ENCODE results near the gene NOTUM.
"Not testable (repeated sequence)": the region's sequence is repeated elsewhere in the genome, so short reads cannot be mapped to it uniquely, and the experiment has no call there.

Gene NOTUM

DNA sequence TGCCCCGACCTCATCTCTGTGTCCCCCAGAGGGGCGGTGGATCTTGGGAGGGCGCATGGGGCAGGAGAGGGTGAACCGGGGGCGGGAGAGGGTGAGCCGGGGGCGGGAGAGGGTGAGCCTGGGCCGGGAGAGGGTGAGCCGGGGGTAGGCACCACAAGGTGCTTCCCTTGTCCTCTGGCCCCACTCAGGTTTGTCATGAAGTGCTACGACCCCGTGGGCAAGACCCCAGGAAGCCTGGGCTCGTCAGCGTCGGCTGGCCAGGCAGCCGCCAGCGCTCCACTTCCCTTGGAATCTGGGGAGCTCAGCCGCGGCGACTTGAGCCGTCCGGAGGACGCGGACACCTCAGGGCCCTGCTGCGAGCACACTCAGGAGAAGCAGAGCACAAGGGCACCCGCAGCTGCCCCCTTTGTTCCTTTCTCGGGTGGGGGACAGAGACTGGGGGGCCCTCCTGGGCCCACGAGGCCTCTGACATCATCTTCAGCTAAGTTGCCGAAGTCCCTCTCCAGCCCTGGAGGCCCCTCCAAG lies 35.3 kb upstream of the NOTUM start:
- DNase-seq (ENCODE audit: low spot score): no peak

DNA sequence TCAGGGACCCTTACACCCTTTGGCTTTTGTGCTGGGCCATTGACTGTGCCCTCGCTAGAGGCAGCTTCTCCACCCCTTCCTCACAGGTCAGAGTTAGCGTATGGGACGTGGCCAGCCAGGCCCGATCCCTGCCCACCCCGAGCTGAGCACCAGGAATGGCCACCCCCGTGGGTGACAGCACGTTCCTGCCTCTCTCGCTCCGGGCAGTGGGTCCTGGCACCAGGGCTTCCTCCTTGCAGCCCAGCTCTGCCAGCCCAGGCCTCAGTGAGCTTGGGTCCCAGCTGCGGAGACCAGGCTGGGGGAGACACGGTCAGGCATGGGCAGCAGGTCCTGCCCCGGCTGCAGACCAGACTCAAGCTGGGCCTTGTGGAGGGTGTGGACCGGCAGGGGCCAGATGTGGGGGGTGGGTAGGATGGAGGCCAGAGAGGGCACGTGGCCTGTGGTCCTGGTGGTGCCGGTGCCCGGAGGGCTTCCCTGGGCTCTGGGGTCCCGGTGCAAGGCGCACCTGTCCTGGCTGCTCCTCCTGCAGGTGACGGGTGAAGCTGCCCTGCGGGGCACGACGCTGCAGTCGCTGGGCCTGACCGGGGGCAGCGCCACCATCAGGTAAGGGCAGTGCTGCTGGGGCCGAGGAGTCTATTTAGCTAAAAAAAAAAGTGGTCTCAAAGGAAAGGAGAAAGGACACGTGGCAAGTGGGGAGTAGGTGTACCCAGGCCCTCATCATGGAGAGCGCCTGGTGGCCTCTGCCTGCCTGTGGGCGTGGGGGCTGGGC lies 34.7 kb upstream of the NOTUM start:
- DNase-seq (ENCODE audit: low spot score): no peak

DNA sequence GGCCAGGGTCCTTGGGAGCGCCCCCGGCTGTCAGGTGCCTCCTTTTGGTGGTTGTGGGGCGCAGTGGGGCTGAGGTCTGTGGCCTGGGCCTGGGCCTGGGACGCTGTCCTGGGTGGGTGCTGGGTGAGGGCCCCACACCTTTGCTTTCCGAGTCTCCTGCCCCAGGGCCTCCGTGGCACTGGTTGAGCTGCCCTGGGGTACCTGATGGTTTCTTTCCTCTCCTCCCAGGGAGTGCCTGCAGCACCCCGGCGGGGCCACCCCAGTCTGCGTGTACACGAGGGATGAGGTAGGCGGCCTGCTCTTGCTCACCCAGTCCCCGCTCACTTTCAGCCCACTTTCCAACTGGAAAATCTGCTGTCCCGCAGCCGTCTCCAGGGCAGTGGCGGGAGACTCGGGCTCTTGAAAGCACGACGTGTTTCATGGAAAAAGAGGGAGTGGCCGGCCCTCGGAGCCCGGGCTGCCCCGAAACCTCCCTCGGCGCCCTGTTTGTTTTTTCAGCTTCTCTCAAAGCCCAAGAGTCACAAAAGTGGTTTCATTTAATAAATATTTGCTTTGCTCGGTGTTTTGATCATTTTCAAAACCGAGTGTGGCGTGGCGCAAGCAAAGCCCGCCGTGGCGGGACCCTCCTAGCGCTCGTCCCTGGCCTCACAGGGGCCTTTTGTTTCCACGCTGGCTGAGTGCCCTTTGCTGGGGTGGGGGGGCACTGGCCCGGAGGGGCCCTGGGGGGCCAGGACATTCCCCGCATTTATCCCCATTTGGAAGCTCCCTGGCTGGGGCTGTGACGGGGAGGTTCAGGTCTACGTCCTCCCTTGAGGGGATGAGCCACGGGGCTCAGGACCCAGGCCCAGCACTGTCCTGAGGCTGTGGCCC lies 33.8 kb upstream of the NOTUM start:
- no peak for DNase-seq (ENCODE audit: low spot score)

DNA sequence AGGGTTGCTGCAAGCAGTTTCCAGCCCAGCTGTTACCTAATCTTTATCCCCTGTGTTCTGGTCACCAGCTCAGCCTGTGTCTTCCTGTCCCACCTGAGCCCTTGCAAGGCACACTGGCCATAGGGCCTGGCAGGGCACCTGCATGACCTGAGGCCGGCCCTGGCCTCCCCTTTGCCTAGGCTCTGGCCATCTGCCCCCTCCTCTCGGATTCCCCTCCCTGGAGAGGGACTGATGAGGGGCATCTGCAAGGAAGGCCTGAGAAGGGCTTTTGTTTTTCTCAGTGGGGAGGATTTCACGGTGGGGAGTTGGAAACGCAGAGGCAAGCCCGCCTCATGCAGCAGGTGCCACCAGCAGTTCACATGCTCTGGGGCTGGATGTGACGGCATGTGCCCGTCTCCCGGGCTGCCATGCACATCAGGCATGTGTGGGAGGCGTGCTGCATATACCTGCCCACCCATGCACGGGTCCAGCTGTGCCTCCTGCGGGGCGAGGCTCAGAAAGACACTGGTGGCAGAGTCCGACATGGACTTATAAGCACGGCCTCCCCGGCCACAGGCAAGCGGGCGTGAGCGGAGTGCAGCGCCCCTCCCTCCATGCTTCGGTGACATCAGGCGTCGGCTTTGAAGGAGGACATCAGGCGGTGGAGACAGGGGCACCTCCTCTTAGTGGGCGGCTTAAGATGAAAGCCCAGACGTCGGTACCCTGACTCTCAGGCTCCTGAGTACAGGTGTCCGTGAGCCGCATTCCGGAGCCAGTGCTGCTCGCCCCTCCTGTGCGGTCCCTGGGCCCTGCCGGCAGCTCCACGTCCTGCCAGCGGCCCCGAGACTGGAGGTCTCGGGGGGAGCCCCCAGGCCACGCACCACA lies 33.0 kb upstream of the NOTUM start:
- DNase-seq (ENCODE audit: low spot score): no peak

DNA sequence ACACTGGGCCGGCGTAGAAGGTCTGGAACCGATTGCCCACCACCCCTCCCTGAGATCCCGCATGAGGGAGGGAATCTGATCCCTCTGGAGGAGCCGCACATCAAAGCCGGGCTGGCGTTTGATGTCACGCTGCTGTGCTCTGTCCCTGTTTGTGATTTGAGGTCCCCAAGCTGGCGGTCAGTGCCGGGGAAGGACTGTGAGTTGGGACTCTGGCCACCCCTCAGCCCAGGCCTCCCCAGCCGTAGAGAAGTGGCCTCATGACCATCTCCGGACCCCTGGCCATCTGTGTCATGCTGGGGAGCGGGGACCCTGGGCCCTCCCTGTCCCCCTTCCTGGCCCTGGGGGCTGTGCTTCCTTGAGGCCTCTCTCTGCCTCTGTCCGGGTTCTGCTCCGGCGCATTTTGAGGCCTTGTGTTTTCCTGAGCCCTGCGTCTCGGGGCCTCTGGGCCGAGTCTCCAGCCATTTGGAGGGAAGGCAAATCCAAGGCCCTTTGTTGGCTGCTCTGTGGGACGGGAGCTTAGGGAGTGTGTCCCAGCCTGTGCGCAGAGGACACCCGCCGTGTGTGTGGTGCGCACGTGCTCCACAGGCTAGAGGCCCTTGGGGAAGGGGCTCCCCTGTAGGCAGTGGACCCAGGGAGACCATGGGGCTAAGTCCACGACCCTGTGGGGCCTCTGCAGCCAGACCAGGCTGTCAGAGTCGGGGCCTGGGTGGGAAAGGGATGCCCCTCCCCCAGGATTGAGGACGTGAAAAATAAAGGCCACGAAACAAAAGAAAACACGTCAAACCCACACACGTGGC lies 31.5 kb upstream of the NOTUM start:
- DNase-seq (ENCODE audit: low spot score): no peak

DNA sequence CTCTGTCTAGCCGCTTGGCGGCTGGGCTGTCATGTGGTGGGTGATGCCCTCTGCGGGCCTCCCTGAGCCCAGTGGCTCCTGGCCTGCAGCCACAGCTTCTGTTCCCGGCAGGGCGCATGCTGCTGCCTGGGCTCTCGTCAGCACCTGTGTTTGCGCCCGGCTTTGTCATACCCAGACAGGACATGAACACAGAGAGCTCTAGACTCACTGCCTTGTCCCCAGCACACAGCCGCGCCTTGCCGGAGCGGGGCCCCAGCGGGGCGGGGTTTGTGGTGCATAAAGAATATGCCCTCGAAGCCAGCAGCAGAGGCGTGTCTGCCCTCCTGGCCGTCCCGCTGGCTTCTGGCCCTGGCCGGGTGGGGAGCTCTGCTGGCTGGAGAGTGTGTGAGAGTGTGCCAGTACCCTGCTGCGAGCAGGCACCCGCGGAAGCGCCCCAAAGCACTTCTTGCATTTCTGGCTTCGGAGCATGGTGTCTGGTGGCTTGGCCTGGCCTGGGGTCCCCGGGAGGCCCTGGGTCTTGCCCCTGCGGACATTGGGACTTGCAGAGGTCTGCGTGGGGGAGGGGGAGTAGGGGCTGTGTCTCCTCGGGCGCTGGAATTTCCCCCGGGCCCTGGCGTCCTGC lies 30.8 kb upstream of the NOTUM start:
- no peak for DNase-seq (ENCODE audit: low spot score)

DNA sequence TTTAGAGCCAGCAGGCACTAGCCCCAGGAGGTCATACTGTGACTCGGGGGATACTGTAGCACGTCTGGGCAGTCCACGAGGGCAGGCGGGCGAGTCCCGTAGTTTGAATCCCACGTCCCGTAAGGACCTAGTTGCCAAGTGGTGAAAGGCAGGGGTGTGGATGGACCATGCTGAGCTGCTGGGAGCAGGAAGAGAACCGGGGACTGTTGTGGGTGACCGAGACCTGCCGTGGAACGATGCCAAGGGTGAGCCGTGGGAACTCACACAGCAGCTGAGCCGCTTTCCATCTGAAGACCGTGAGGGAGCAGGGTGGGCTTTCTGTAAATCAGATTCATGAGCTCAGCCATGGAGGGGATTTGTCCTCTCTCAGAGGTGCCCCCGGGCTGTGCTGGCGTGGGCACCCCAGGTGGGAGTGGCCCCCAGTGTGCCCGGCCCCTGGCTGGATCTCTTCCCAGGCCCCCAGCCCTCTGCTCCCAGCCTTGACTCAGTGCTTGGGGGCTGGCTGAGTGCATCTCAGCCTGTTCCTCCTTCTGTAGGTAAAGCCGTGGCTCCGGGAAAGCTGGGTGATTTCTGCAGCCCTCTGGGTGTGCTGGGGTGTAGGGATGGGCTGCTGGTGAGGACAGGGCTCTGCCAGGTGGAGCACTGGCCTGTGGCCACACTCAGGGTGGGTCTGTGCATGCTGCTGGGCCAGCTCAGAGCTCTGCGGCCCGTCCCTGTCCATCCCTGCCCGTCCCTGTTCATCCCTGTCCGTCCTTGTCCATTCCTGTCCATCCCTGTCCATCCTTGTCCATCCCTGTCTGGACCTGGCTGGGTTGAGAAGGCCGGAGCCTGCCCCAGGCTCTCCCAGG lies 30.1 kb upstream of the NOTUM start:
- DNase-seq (ENCODE audit: low spot score): no peak

DNA sequence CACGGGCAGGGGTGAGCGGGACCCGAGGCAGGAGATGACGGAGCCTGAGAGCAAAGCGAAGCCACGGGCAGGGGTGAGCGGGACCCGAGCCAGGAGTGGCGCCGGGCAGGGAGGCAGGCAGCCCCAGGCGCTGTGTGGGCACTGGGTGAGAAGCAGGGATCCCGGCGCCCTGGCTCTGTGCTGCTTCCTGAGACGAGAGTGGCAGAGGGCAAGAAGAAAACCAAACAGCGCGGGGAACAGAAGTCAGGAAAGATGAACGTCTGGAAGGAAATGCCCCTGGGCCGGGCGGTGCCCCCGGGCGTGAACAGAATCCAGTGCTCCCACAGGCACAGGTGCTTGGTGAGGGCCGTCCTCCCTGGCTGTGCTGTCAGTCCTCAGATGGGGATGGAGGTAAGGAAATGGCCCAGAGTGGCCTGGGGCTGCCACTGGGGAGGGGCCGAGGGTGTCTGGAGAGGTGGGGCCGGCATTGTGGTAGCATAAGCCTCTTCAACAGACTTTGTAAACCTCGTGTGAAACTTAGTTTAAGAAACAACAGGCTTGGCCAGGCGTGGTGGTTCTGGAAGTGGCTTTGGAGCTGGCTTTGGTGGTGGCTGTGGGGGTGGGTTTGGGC lies 26.3 kb upstream of the NOTUM start:
- DNase-seq (ENCODE audit: low spot score): no peak

DNA sequence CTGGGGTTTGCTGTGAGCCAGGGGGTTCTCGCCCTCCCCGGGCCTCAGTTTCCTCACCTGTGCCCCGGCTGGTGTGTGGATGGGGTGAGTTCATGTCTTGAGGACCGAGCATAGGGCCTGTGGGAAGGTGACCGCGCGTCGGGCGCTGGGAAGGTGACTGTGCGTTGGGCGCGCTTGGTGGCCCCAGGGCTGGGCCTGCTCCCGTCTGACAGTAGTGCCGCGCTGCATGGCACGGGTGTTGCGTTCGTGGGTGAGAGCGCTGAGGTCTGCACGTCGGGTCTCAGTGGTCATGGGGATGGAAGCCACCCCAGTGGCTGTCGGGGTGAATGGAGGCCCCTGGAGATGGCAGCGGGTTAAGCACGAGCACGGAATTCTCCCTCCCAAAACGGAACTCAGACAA lies 25.6 kb upstream of the NOTUM start:
- no peak for DNase-seq (ENCODE audit: low spot score)

DNA sequence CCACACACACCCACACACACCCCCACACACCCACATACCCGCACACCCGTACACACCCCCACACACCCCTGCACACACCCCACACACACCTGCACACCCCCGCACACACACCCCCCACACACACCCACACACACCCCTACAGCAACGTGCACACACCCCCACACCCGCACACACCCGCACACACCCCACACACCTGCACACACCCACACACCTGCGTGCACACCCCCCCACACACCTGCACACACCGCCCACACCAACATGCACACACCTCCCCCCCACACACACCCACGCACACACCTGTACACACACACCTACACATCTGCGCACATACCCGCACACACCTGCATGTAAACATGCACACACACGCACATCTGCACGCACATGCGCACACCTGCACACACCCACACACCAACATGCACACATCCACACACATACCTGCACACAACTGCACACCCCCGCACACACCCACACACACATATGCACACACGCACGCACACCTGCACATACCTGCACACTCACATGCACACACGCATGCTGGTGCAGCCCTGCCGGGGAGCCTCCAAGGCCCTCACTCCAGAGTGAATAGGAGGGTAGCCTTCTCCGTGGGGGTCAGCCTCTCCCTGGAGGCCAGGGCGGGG lies 23.9 kb upstream of the NOTUM start:
- DNase-seq (ENCODE audit: low spot score): no peak

DNA sequence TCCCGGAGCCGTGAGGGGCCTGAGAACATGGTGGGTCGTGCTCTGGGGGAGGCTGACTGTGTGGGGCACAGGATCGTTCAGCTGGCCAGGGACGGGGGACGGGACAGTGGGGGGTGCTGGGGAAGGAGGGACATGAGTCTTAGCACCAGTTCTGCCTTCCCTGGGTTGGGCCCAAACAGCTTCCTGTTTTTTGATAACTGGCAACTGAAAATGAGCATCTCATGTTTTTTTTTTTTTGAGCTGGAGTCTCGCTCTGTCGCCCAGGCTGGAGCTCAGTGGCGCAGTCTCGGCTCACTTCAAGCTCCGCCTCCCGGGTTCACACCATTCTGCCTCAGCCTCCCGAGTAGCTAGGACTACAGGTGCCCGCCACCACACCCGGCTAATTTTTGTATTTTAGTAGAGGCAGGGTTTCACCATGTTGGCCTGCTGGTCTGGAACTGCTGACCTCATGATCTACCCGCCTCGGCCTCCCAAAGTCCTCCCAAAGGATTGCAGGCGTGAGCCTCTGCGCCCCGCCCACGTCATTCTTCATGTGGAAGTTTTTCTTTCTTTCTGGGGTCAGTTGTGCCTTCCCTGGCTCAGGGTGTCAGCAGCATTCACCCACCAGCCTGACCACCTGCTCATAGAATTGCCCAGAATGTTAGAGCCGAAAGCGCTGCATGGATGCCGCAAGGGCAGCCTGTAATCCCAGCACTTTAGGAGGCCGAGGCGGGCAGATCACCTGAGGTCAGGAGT lies 22.8 kb upstream of the NOTUM start:
- no peak for DNase-seq (ENCODE audit: low spot score)

DNA sequence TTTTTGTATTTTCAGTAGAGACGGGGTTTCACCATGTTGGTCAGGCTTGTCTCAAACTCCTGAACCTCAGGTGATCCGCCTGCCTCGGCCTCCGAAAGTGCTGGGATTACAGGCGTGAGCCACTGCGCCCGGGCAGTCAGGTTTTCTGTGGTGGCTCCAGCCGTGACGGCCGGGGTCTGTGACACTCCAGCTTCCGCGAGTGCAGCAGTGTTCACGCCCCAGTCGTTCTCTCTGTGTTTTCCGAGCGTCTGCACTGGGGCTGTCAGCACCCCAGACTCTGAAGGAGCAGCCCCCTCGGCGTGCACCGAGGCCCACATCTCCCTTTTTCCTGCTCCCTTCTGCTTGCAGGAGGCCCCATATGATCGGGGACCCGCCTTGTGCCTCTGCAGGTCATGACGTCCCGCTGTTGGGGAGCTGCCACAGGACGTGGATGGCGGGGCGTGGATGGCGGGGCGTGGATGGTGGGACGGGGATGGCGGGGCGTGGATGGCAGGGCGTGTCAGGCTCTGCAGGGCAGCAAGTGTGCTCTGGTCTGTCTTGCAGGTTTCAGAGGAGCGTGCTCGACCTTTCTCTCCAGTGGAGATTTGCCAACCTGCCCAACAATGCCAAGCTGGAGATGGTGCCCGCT lies 22.1 kb upstream of the NOTUM start:
- no peak for DNase-seq (ENCODE audit: low spot score)

DNA sequence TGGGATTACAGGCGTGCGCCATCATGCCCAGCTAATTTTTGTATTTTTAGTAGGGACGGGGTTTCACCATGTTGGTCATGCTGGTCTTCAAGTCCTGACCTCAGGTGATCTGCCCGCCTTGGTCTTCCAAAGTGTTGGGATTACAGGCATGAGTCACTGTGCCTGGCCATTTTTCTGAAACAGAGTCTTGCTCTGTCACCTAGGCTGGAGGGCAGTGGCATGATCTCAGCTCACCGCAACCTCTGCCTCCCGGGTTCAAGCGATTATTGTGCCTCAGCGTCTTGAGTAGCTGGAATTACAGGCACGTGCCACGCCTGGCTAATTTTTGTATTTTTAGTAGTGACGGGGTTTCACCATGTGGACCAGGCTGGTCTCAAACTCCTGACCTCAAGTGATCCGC lies 20.5 kb upstream of the NOTUM start:
- not testable (repeated sequence) for DNase-seq (ENCODE audit: low spot score)

DNA sequence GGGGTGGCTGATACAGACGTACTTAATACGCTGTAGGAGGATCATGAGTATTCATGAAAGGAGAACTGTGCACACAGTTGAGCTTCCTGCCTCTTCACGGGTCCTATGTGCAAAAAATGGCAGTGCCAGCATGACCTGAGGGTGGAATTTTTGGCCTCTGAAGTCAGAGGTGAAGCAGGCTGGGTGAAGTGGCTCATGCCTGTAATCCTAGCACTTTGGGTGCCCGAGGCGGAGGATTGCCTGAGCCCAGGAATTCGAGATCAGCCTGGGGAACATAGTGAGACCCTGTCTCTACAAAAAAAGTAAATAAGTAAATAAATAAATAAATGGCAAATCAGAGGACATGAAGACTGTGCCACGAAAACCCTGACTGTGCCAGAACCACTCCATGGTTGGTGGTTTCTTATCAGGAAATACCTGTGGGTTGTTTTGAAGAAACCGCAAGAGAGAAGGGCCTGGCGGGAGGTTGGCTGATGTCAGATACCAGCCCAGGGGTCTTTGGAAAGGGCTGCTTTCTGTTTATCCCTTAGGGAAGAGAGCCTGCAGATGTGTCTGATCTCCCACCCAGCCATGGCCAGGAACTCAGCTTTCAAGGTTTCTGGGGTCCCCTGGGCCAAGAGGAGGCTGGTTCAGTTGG lies 19.8 kb upstream of the NOTUM start:
- DNase-seq (ENCODE audit: low spot score): no peak

DNA sequence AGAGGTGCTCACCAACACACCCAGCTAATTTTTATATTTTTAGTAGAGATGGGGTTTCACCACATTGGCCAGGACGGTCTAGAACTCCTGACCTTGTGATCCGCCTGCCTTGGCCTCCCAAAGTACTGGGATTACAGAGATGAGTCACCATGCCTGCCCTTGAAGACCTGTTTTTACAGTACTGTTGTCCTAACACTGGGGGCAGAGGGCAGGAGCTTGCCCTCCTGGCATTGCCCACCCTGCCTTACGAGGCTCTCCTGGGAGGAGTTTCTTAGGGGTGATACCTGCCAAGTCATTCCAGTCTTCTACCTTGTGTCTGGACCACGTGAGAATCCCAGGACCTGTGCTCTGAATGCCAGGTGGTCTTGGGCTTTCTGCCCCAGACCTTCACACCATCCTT lies 19.1 kb upstream of the NOTUM start:
- no peak for DNase-seq (ENCODE audit: low spot score)

DNA sequence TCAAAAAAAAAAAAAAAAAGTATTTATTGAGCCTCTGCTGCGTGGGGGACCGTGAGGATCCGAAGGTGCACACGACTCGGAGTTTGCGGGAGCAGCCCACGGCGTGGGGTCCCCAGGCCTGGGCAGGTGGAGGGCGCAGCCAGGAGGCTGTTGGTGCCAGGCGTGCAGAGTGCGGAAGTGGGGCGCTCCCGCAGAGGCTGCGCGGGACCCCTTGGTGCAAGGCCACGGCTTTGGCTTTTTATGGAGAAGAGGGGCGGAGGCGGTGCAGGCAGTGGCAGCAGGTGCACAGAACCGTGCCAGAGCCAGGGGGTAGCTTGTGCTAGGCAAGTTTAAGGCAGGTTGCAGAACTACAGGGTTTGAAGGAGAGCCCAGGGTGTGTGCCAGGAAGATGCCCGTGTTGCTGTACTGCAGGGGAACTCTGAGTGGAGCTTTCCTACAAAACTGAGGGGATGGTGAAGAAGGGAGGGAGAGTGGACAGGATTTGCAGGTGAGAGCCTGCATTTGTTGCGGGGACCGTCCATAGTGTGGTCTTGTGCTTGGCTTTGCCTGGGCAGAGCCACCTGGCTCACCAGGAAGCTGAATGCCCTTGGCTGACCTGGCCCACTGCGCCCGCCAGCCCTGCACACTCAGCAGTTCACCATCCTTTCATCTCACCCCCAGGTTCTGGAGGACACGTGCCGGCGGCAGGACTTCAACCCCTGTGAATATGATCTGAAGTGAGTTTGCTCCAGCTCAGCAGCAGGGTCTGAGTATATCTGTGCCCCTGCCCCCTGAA lies 17.7 kb upstream of the NOTUM start:
- DNase-seq (ENCODE audit: low spot score): no peak
